OCI-LY1 (cell line): Measurements from ENCODE around the gene FAT2.
"Not testable (repeated sequence)": the region's sequence is repeated elsewhere in the genome, so short reads cannot be mapped to it uniquely, and the experiment has no call there.

Source experiments
- H2AFZ ChIP-seq: fragments of 200-600 bp; sonication (generic), shearing (Covaris generic); 2 replicates; pipeline ENCODE4 v1.6.0; 2014; ENCODE audit warnings: antibody characterized with exemption, mild to moderate bottlenecking, low read length
- H3F3A ChIP-seq: fragments of 200-600 bp; sonication (generic), shearing (Covaris generic); 2 replicates; pipeline ENCODE4 v1.6.0; 2014; ENCODE audit warnings: mild to moderate bottlenecking, antibody characterized with exemption, low read length, moderate library complexity; ENCODE audit not compliant: insufficient read depth
- H3K27ac ChIP-seq: fragments of 200-600 bp; sonication (generic); 2 replicates; pipeline ENCODE4 v1.5.1; 2014; ENCODE audit warnings: low read length, mixed run types, mild to moderate bottlenecking, low read depth; ENCODE audit not compliant: poor library complexity, severe bottlenecking
- H3K27me3 ChIP-seq: fragments of 200-600 bp; sonication (generic); 2 replicates; pipeline ENCODE4 v1.6.0; 2014; ENCODE audit warnings: antibody characterized with exemption, mild to moderate bottlenecking, low read length, moderate library complexity; ENCODE audit not compliant: insufficient read depth
- H3K36me3 ChIP-seq: fragments of 200-600 bp; sonication (generic); 2 replicates; pipeline ENCODE4 v1.6.1; 2014; ENCODE audit warnings: mild to moderate bottlenecking, antibody characterized with exemption, low read length, moderate library complexity, mixed read lengths; ENCODE audit not compliant: insufficient read depth
- H3K4me1 ChIP-seq: fragments of 200-600 bp; sonication (generic); 2 replicates; pipeline ENCODE4 v1.5.1; 2014; ENCODE audit warnings: mild to moderate bottlenecking, low read length, moderate library complexity; ENCODE audit not compliant: insufficient read depth, severe bottlenecking
- H3K4me2 ChIP-seq: fragments of 200-600 bp; sonication (generic), shearing (Covaris generic); 2 replicates; pipeline ENCODE4 v1.6.1; 2014; ENCODE audit warnings: low read length
- H3K4me3 ChIP-seq: fragments of 200-600 bp; sonication (generic); 2 replicates; pipeline ENCODE4 v1.5.1; 2014; ENCODE audit warnings: low read length, low read depth, mild to moderate bottlenecking, mixed read lengths; ENCODE audit not compliant: poor library complexity, severe bottlenecking
- H3K79me2 ChIP-seq: fragments of 200-600 bp; shearing (Covaris generic); 2 replicates; pipeline ENCODE4 v1.6.1; 2016; ENCODE audit warnings: mixed run types, low read length, mixed read lengths; ENCODE audit not compliant: insufficient read depth
- H3K9ac ChIP-seq: fragments of 200-600 bp; sonication (generic), shearing (Covaris generic); 2 replicates; pipeline ENCODE4 v1.6.1; 2014; ENCODE audit warnings: mild to moderate bottlenecking, low read length, mixed read lengths
- H3K9me2 ChIP-seq: fragments of 200-600 bp; sonication (generic), shearing (Covaris generic); 2 replicates; pipeline ENCODE4 v1.6.1; 2014; ENCODE audit warnings: low read depth, mild to moderate bottlenecking, low read length, mixed read lengths
- H3K9me3 ChIP-seq: fragments of 200-600 bp; shearing (Covaris generic); 2 replicates; pipeline ENCODE4 v1.6.1; 2014; ENCODE audit warnings: low read length, mixed read lengths
- H4K20me1 ChIP-seq: fragments of 200-600 bp; sonication (generic), shearing (Covaris generic); 2 replicates; pipeline ENCODE4 v1.6.0; 2016; ENCODE audit warnings: mild to moderate bottlenecking, low read length; ENCODE audit not compliant: insufficient read depth
- EZH2 ChIP-seq: fragments of 200-600 bp; sonication (generic), shearing (Covaris generic); IDR thresholded peaks from 2 replicates; pipeline ENCODE4 v1.8.0; 2017; ENCODE audit warnings: borderline replicate concordance, mixed run types, mild to moderate bottlenecking, antibody characterized with exemption, low read length, moderate library complexity, mixed read lengths
- TF ChIP-seq, protein P1 (sequence below): fragments of 200-600 bp; sonication (generic), shearing (Covaris generic); IDR thresholded peaks from 2 replicates; pipeline ENCODE4 v1.5.1; 2017; ENCODE audit warnings: mild to moderate bottlenecking, antibody characterized with exemption, low read length, moderate library complexity, mixed read lengths

Gene FAT2

DNA sequence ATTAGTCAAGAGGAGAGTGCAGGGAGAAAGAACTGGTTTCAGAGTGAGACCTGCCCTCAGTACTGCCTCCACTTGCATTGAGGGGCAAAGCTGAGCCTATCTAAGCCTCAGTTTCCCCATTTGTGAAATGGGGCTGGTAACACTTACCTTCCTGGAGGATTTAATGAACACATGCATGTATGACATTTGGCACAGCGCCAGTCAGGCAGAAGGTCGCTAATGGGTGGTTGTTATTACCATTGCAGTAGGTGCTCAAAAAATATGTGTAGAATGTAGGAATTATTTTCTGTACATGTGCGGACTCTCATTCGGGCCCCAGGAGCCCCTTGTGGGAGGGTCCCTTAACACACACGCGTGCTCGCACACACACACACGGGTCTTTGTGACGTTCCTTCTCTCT is 10.9 kb downstream of the FAT2 start:
- no peaks in the 10 kb centered on the region for H3K36me3 ChIP-seq
- H3K27ac ChIP-seq, result no peak overlapping the region
- no peak overlapping the region for H3K4me2 ChIP-seq
- no peak overlapping the region for H2AFZ ChIP-seq
- H3K9me2 ChIP-seq, result no peaks in the 10 kb centered on the region
- no peaks in the 10 kb centered on the region for H4K20me1 ChIP-seq
- H3F3A ChIP-seq, result no peaks in the 10 kb centered on the region
- no peaks in the 10 kb centered on the region for H3K79me2 ChIP-seq
- no peaks in the 10 kb centered on the region for H3K27me3 ChIP-seq
- no peak overlapping the region for H3K4me3 ChIP-seq
- TF ChIP-seq, protein P1, sequence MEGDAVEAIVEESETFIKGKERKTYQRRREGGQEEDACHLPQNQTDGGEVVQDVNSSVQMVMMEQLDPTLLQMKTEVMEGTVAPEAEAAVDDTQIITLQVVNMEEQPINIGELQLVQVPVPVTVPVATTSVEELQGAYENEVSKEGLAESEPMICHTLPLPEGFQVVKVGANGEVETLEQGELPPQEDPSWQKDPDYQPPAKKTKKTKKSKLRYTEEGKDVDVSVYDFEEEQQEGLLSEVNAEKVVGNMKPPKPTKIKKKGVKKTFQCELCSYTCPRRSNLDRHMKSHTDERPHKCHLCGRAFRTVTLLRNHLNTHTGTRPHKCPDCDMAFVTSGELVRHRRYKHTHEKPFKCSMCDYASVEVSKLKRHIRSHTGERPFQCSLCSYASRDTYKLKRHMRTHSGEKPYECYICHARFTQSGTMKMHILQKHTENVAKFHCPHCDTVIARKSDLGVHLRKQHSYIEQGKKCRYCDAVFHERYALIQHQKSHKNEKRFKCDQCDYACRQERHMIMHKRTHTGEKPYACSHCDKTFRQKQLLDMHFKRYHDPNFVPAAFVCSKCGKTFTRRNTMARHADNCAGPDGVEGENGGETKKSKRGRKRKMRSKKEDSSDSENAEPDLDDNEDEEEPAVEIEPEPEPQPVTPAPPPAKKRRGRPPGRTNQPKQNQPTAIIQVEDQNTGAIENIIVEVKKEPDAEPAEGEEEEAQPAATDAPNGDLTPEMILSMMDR, result no peak
- TF ChIP-seq EZH2, result no peak
- H3K9me3 ChIP-seq, result no peaks in the 10 kb centered on the region
- no peak overlapping the region for H3K9ac ChIP-seq
- H3K4me1 ChIP-seq, result no peaks in the 10 kb centered on the region

DNA sequence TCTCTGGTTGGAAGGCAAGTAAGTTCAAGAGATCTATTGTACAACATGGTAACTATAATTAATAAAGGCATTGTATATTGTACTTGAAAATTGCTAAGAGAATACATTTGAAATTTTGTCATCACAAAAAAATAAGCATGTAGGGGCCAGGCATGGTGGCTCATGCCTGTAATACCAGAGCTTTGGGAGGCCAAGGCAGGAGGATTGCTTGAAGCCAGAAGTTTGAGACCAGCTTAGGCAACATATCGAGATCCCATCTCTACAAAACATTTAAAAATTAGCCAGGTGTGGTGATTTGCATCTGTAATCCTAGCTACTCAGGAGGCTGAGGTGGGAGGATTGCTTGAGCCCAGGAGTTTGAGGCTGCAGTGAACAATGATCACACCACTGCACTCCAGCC is 12.0 kb downstream of the FAT2 start:
- not testable (repeated sequence) for H2AFZ ChIP-seq, H3K27me3 ChIP-seq, H3K79me2 ChIP-seq, H3K27ac ChIP-seq, H3K36me3 ChIP-seq, H3K4me1 ChIP-seq, H3K4me2 ChIP-seq, H4K20me1 ChIP-seq, H3K9me3 ChIP-seq, H3K9me2 ChIP-seq, H3K9ac ChIP-seq, H3K4me3 ChIP-seq, H3F3A ChIP-seq

DNA sequence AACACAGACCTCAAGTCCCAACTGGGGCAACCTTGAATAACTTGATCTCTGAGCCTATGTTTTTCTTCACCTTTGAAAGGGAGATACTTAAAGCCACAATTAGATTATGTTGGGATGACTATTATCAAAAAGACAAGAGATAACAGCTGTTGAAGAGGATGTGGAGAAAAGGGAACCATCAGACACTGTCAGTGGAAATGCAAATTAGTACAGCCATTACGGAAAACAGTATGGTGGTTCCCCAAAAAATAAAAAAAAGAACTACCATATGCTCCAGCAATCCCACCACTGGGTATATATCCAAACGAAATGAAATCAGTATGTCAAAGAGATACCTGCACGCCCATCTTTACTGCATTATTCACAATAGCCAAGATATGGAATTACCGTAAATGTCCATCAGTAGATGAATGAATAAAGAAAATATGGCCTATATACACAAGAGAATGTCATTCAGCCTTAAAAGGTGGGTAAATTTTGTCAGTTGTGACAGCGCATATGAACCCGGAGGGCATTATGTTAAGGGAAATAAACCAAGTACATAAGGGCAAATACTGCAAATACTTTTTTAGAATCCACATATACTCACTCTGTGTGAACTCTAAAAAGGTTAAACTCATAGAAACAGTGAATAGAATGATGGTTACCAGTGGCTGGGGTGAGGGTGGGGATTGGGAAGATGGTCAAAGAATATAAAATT is 12.7 kb downstream of the FAT2 start:
- H3K9me3 ChIP-seq, result no peaks in the 10 kb centered on the region
- TF ChIP-seq, protein P1, result no peak
- TF ChIP-seq EZH2, result no peak
- H2AFZ ChIP-seq, result no peak overlapping the region
- no peaks in the 10 kb centered on the region for H3K9me2 ChIP-seq
- H3K36me3 ChIP-seq, result no peaks in the 10 kb centered on the region
- H3K4me1 ChIP-seq, result no peaks in the 10 kb centered on the region
- no peak overlapping the region for H3K4me3 ChIP-seq
- H3K9ac ChIP-seq, result no peak overlapping the region
- no peak overlapping the region for H3K4me2 ChIP-seq
- H4K20me1 ChIP-seq, result no peaks in the 10 kb centered on the region
- H3K27me3 ChIP-seq, result 0 out of 2 replicates have a peak, but pooled peaks cover 8% of the 10 kb centered on the region
- no peaks in the 10 kb centered on the region for H3K79me2 ChIP-seq
- H3F3A ChIP-seq, result no peaks in the 10 kb centered on the region
- H3K27ac ChIP-seq, result no peak overlapping the region

DNA sequence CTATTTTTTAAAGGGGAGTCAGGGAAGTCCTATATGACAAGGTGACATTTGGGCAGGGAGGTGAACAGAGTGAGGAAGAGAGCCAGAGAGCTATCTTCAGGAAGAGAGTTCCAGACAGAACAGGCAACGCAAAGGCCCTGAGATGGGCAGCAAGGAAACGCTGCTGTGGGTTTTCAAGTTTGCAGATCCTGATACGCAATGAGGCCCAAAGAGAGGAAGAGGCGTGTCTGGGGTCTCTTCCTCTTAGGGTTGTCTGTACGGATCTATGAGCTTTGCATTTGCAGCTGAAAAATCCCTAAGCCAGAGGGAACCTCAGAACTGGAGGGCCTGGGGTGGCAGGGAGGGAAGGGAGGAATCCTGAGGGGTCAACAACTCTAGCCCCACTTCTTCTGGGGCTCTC is 13.6 kb downstream of the FAT2 start:
- Histone ChIP-seq H3K4me1 (no peaks in the 10 kb centered on the region), H3F3A (no peaks in the 10 kb centered on the region), H3K9ac (no peak overlapping the region), H3K27ac (no peak overlapping the region), H4K20me1 (no peaks in the 10 kb centered on the region), H3K4me3 (no peak overlapping the region), H3K27me3 (0 out of 2 replicates have a peak, but pooled peaks cover 8% of the 10 kb centered on the region), H3K9me2 (no peaks in the 10 kb centered on the region), H2AFZ (no peak overlapping the region), H3K36me3 (no peaks in the 10 kb centered on the region), H3K9me3 (no peaks in the 10 kb centered on the region), H3K79me2 (no peaks in the 10 kb centered on the region), H3K4me2 (no peak overlapping the region)
- no peak for TF ChIP-seq EZH2
- TF ChIP-seq, protein P1, result no peak
